Right atrium auricular region (tissue), 2 donors: Measurements from ENCODE around the gene DDI1. TPM values are rescaled to one million over a fixed set of nuclear protein-coding genes. Genes with fewer than 3 reads are reported as not detected.

ENCODE experiments used
- DNase-seq: peaks from one replicate; pipeline ENCODE4 v3.0.0-alpha.2; 2019; ENCODE audit warnings: low spot score
- H3K27ac ChIP-seq, 2 donors: fragments of 200-600 bp; sonication (generic); 1 replicate in 1 of 2; 2 replicates in 1 of 2; pipeline ENCODE4 v1.5.1; 2016 to 2019
- H3K27me3 ChIP-seq, 2 donors: fragments of 200-600 bp; sonication (generic); one replicate each; pipeline versions ENCODE4 v1.5.1 to v1.6.0; 2017 to 2019
- H3K36me3 ChIP-seq: fragments of 200-600 bp; sonication (generic); one replicate; pipeline ENCODE4 v1.5.1; 2016
- H3K4me1 ChIP-seq, 2 donors: fragments of 200-600 bp; sonication (generic); one replicate each; pipeline versions ENCODE4 v1.5.1 to v1.6.0; 2017 to 2019
- H3K4me3 ChIP-seq, 2 donors: fragments of 200-600 bp; sonication (generic); 1 replicate in 1 of 2; 2 replicates in 1 of 2; pipeline ENCODE4 v1.5.1; 2017 to 2019; ENCODE audit warnings: mild to moderate bottlenecking in 1 of 2, moderate library complexity in 1 of 2
- H3K9me3 ChIP-seq, 2 donors: fragments of 200-600 bp; sonication (generic); one replicate each; pipeline ENCODE4 v1.5.1; 2019
- total RNA-seq, 2 donors: library from RNA; depleted of rRNA; stranded (reverse); fragments of >200 nt; gene quantifications; one replicate each; pipeline ENCODE4 v1.1.0, GENCODE V29; 2016
- TF ChIP-seq, protein P1 (sequence below), 2 donors: fragments of 200-600 bp; sonication (generic); IDR thresholded peaks; one replicate each; pipeline ENCODE4 v1.5.1; 2019; ENCODE audit warnings: antibody characterized with exemption in 2 of 2

Gene DDI1
- total RNA-seq, 2 donors from 2014 or later, result not detected

DNA sequence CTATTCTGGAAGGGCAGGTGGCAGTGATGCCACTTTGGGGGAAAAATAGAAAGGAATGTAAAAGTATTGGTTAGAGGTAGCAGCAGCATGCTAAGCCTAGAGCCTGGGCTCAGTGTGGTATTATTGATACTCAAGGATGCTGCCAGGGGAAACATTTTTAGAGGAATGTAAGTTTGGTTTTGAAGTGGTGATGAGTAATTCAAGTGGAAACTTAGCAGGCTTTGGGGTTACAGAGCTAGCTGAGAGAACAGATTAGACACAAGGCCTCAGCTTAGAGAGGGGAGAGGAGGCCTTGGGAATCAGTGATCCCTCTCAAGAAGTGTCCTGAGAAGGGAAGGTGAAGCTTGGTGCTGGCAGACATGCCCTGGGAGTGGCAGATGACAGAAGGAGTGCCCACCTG lies 32.9 kb upstream of the DDI1 start:
- Histone ChIP-seq H3K36me3 (no peaks in the 10 kb centered on the region), H3K27me3 (no peaks in the 10 kb centered on the region), H3K4me3 (no peak overlapping the region), H3K27ac (no peak overlapping the region), H3K4me1 (no peaks in the 10 kb centered on the region), H3K9me3 (no peaks in the 10 kb centered on the region)
- DNase-seq, result no peak
- TF ChIP-seq, protein P1, sequence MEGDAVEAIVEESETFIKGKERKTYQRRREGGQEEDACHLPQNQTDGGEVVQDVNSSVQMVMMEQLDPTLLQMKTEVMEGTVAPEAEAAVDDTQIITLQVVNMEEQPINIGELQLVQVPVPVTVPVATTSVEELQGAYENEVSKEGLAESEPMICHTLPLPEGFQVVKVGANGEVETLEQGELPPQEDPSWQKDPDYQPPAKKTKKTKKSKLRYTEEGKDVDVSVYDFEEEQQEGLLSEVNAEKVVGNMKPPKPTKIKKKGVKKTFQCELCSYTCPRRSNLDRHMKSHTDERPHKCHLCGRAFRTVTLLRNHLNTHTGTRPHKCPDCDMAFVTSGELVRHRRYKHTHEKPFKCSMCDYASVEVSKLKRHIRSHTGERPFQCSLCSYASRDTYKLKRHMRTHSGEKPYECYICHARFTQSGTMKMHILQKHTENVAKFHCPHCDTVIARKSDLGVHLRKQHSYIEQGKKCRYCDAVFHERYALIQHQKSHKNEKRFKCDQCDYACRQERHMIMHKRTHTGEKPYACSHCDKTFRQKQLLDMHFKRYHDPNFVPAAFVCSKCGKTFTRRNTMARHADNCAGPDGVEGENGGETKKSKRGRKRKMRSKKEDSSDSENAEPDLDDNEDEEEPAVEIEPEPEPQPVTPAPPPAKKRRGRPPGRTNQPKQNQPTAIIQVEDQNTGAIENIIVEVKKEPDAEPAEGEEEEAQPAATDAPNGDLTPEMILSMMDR (IDR thresholded peaks at IDR 0.05), result no peak

DNA sequence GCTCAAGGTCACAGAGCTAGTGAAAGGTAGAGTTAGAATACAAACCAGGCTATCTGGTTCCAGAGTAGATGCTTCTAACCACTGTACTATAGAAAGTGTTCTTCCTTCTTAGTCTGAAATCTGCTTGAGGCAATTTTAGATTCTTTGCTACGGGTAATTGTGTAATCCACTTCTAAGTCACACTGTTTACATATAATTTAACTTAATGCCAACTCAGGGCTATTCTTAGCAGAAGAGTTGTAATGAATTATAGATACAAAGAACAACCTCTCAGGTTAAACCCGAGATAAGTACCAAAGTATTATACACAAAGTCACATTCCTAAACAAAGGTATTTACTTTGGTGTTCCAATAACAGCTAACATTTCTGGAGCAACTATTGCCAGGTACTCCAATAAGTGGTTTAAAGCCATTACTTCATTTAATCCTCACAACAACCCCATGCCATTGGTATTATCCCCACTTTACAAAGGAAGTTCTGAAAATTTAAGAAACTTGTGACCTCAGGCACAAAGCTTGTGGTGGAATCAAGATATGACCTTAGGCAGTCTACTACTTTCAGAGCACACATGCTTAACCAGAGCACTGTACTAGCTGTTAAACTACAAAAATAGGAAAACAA lies 31.1 kb upstream of the DDI1 start:
- H3K4me3 ChIP-seq, result no peak overlapping the region
- no peaks in the 10 kb centered on the region for H3K9me3 ChIP-seq
- TF ChIP-seq, protein P1 (IDR thresholded peaks at IDR 0.05), result no peak
- H3K4me1 ChIP-seq, result no peaks in the 10 kb centered on the region
- H3K36me3 ChIP-seq, result no peaks in the 10 kb centered on the region
- H3K27ac ChIP-seq, result no peak overlapping the region
- no peaks in the 10 kb centered on the region for H3K27me3 ChIP-seq
- no peak for DNase-seq

DNA sequence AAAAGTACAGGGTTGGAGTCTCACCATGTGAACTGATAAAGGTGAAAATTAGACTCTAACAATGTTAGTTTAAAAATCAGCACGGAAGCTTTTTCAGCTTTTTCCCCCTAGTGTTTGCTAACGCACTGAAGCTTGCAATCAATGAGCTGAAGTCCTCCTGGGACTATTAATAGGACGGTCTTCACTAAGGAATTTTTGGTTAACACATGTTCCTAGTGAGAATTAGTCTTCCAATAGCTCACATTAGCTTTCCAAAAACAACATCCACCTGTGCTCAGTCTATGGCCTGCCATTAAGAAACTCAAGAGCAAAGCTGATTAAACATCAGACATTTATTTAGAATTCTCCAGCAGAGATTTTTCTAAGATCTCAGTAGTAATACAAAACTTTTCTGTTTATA lies 26.7 kb upstream of the DDI1 start:
- H3K36me3 ChIP-seq, result no peaks in the 10 kb centered on the region
- no peaks in the 10 kb centered on the region for H3K4me1 ChIP-seq
- DNase-seq, result no peak
- no peak overlapping the region for H3K4me3 ChIP-seq
- H3K27ac ChIP-seq, result no peak overlapping the region
- no peaks in the 10 kb centered on the region for H3K27me3 ChIP-seq
- TF ChIP-seq, protein P1 (IDR thresholded peaks at IDR 0.05), result no peak
- no peaks in the 10 kb centered on the region for H3K9me3 ChIP-seq

DNA sequence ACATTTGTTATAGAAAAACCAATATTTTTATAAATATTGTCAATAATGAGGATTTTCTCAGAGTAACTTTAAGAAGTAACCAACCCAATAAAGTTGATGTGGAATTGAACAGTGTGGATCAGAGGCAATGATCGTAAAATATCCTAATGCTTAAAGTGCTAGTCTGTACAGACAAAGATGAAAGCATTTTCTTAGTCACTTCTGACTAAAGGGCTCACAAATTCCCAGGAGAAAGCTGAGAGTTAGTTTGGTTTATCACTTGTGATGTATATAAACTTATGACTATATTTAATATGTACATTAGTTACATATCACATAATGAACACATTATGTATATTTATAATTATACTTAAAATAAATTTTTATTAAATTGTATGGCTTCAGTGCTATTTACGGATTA lies 25.4 kb upstream of the DDI1 start:
- Histone ChIP-seq H3K27ac (no peak overlapping the region), H3K36me3 (no peaks in the 10 kb centered on the region), H3K9me3 (no peaks in the 10 kb centered on the region), H3K4me1 (no peaks in the 10 kb centered on the region), H3K27me3 (no peaks in the 10 kb centered on the region), H3K4me3 (no peak overlapping the region)
- TF ChIP-seq, protein P1 (IDR thresholded peaks at IDR 0.05), result no peak
- no peak for DNase-seq

DNA sequence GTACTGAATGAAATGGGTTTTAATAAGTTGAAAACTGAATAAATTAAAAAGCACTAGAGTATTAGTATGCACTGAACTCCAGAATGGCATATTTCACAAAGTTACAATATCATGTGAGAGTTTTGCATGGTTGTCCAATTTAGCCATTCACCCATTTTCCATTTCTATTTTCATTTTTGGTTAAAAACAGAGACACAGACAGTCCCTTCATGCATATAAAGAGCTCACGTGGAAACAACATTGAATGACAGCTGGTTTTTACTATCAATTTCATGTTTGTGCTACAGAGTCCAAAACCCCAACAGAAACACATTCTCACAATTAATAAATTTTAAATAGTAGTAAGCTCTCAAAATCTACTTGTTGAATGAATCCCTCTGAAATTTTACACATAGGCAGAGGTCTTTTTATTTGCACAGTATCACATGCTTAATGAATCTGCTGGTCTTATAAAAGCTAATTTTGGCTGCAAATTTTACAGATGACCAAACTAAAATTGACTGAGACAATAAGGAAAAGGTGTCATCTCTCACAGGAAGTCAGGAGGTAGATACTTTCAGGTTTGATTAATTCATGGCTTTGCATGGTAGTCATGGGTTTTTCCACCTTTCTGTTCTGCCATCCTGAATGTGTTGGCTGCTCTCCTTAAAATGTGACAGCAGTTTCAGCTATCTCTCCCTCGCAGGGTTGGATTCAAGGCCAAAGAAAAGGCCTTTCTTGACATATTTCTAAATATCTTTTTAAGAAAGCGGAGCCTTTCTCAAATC lies 20.6 kb upstream of the DDI1 start:
- H3K36me3 ChIP-seq, result no peaks in the 10 kb centered on the region
- no peak overlapping the region for H3K4me3 ChIP-seq
- H3K9me3 ChIP-seq, result no peaks in the 10 kb centered on the region
- H3K27ac ChIP-seq, result no peak overlapping the region
- TF ChIP-seq, protein P1 (IDR thresholded peaks at IDR 0.05), result no peak
- no peak for DNase-seq
- H3K4me1 ChIP-seq, result no peaks in the 10 kb centered on the region
- H3K27me3 ChIP-seq, result no peaks in the 10 kb centered on the region
